ENCODE results near the gene EEFSEC. TPM values are rescaled to one million over a fixed set of nuclear protein-coding genes. Genes with fewer than 3 reads are reported as not detected.

EEFSEC gene
- polyA plus RNA-seq, 1 donor (not counting 4 experiments of a cell fraction or from before 2014, with no cell fraction given): 8.7 TPM

- H3K79me2 ChIP-seq (ENCODE audit: control insufficient read depth, insufficient read depth, low read length): peaks cover 2% of the 10 kb centered on the region
- H3K4me1 ChIP-seq (ENCODE audit: control insufficient read depth, extremely low read depth, insufficient read depth, low read length): no peaks in the 10 kb centered on the region
- no peaks in the 10 kb centered on the region for H3K9me3 ChIP-seq (ENCODE audit: control insufficient read depth, low read depth, low read length)
- H2AFZ ChIP-seq (ENCODE audit: control insufficient read depth, low read length): no peak overlapping the region
- H3K9me1 ChIP-seq (ENCODE audit: control insufficient read depth, extremely low read depth, insufficient read depth, low read length): no peaks in the 10 kb centered on the region
- FAIRE-seq (no peak), DNase-seq (ENCODE audit: low read depth, low spot score) (no peak)
- no peak overlapping the region for H3K4me2 ChIP-seq (ENCODE audit: control insufficient read depth, extremely low read depth, insufficient read depth, low read depth, low read length)
- TF ChIP-seq EZH2 (IDR thresholded peaks at IDR 0.05; ENCODE audit: low read length): no peak
- TF ChIP-seq CTCF (optimal IDR thresholded peaks at IDR 0.05 in 1 of 3, IDR thresholded peaks at IDR 0.05 in 1 of 3, conservative IDR thresholded peaks at IDR 0.05 in 1 of 3; ENCODE audit: extremely low read depth in 1 of 3, insufficient read depth in 2 of 3, low read length in 3 of 3): no peak
- H3K9ac ChIP-seq (ENCODE audit: control insufficient read depth, extremely low read depth, insufficient read depth, low read length): no peak overlapping the region
- dilution Hi-C loops (cut with MboI; ENCODE audit: extremely low pct_ligation_motif_present, low sequenced_read_pairs): no loop called here
- H3K27me3 ChIP-seq (ENCODE audit: control insufficient read depth, extremely low read depth, insufficient read depth, low read length): no peaks in the 10 kb centered on the region
- H4K20me1 ChIP-seq (ENCODE audit: control insufficient read depth, extremely low read depth, insufficient read depth, low read length): no peaks in the 10 kb centered on the region
- no peak overlapping the region for H3K4me3 ChIP-seq (ENCODE audit: control insufficient read depth in 2 of 3, extremely low read depth in 1 of 3, insufficient read depth in 2 of 3, low read depth in 1 of 3, low read length in 3 of 3)
- no peak overlapping the region for H3K27ac ChIP-seq (ENCODE audit: control insufficient read depth, insufficient read depth, low read length)
- no peaks in the 10 kb centered on the region for H3K36me3 ChIP-seq (ENCODE audit: control insufficient read depth in 2 of 2, extremely low read depth in 1 of 2, insufficient read depth in 2 of 2, low read length in 2 of 2)
Measured at GRCh38 chr3:128178782-128179483, 25.7 kb downstream of the EEFSEC start.

DNA sequence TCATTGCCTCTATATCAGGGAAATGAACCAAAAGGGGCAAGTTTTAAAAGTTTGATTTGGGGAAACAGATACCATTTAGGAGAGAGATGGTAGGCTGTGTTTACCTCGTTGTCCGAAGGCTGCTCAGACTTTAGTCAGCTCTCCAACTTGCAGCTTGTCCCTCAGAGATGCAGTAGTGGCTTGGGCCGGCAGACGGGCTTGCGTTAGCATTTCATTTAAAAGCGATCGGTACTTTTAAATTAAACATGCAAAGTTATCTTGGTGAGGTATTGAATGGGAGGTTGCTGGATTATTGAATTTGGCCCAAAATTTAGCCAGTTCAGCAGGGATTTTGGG is 26.2 kb downstream of the EEFSEC start:
- Histone ChIP-seq H3K79me2 (ENCODE audit: control insufficient read depth, insufficient read depth, low read length) (peaks cover 2% of the 10 kb centered on the region), H3K4me1 (ENCODE audit: control insufficient read depth, extremely low read depth, insufficient read depth, low read length) (no peaks in the 10 kb centered on the region), H3K4me2 (ENCODE audit: control insufficient read depth, extremely low read depth, insufficient read depth, low read depth, low read length) (no peak overlapping the region), H3K9ac (ENCODE audit: control insufficient read depth, extremely low read depth, insufficient read depth, low read length) (no peak overlapping the region), H3K9me3 (ENCODE audit: control insufficient read depth, low read depth, low read length) (no peaks in the 10 kb centered on the region), H2AFZ (ENCODE audit: control insufficient read depth, low read length) (no peak overlapping the region), H3K4me3 (ENCODE audit: control insufficient read depth in 2 of 3, extremely low read depth in 1 of 3, insufficient read depth in 2 of 3, low read depth in 1 of 3, low read length in 3 of 3) (no peak overlapping the region), H3K36me3 (ENCODE audit: control insufficient read depth in 2 of 2, extremely low read depth in 1 of 2, insufficient read depth in 2 of 2, low read length in 2 of 2) (no peaks in the 10 kb centered on the region), H3K27me3 (ENCODE audit: control insufficient read depth, extremely low read depth, insufficient read depth, low read length) (no peaks in the 10 kb centered on the region), H3K9me1 (ENCODE audit: control insufficient read depth, extremely low read depth, insufficient read depth, low read length) (no peaks in the 10 kb centered on the region), H4K20me1 (ENCODE audit: control insufficient read depth, extremely low read depth, insufficient read depth, low read length) (no peaks in the 10 kb centered on the region), H3K27ac (ENCODE audit: control insufficient read depth, insufficient read depth, low read length) (no peak overlapping the region)
- no peak for FAIRE-seq
- DNase-seq (ENCODE audit: low read depth, low spot score): no peak
- no peak for TF ChIP-seq EZH2 (IDR thresholded peaks at IDR 0.05; ENCODE audit: low read length)
- dilution Hi-C loops (cut with MboI; ENCODE audit: extremely low pct_ligation_motif_present, low sequenced_read_pairs): no loop called here

GRCh38 chr3:128180436-128180835 is 27.2 kb downstream of the EEFSEC start:
- H3K4me3 ChIP-seq (ENCODE audit: control insufficient read depth in 2 of 3, extremely low read depth in 1 of 3, insufficient read depth in 2 of 3, low read depth in 1 of 3, low read length in 3 of 3): no peak overlapping the region
- dilution Hi-C loops (cut with MboI; ENCODE audit: extremely low pct_ligation_motif_present, low sequenced_read_pairs): no loop called here
- no peaks in the 10 kb centered on the region for H3K79me2 ChIP-seq (ENCODE audit: control insufficient read depth, insufficient read depth, low read length)
- no peaks in the 10 kb centered on the region for H3K27me3 ChIP-seq (ENCODE audit: control insufficient read depth, extremely low read depth, insufficient read depth, low read length)
- H3K4me2 ChIP-seq (ENCODE audit: control insufficient read depth, extremely low read depth, insufficient read depth, low read depth, low read length): no peak overlapping the region
- H3K4me1 ChIP-seq (ENCODE audit: control insufficient read depth, extremely low read depth, insufficient read depth, low read length): no peaks in the 10 kb centered on the region
- no peaks in the 10 kb centered on the region for H3K9me1 ChIP-seq (ENCODE audit: control insufficient read depth, extremely low read depth, insufficient read depth, low read length)
- no peak overlapping the region for H3K27ac ChIP-seq (ENCODE audit: control insufficient read depth, insufficient read depth, low read length)
- FAIRE-seq (no peak), DNase-seq (ENCODE audit: low read depth, low spot score) (no peak)
- H3K36me3 ChIP-seq (ENCODE audit: control insufficient read depth in 2 of 2, extremely low read depth in 1 of 2, insufficient read depth in 2 of 2, low read length in 2 of 2): no peaks in the 10 kb centered on the region
- no peak overlapping the region for H3K9ac ChIP-seq (ENCODE audit: control insufficient read depth, extremely low read depth, insufficient read depth, low read length)
- no peaks in the 10 kb centered on the region for H3K9me3 ChIP-seq (ENCODE audit: control insufficient read depth, low read depth, low read length)
- TF ChIP-seq EZH2 (IDR thresholded peaks at IDR 0.05; ENCODE audit: low read length) (no peak), CTCF (optimal IDR thresholded peaks at IDR 0.05 in 1 of 3, IDR thresholded peaks at IDR 0.05 in 1 of 3, conservative IDR thresholded peaks at IDR 0.05 in 1 of 3; ENCODE audit: extremely low read depth in 1 of 3, insufficient read depth in 2 of 3, low read length in 3 of 3) (no peak)
- no peaks in the 10 kb centered on the region for H4K20me1 ChIP-seq (ENCODE audit: control insufficient read depth, extremely low read depth, insufficient read depth, low read length)
- H2AFZ ChIP-seq (ENCODE audit: control insufficient read depth, low read length): no peak overlapping the region
